ENCODE results near the gene NDUFB6. TPM values are rescaled to one million over a fixed set of nuclear protein-coding genes. Genes with fewer than 3 reads are reported as not detected.

Gene NDUFB6
- total and polyA plus RNA-seq, 7 experiments from 2014 or later, result 10.4 to 75.9 (median 14.6) TPM

GRCh38 chr9:32574858-32575257 is 1.9 kb upstream of the NDUFB6 start:
- DNase-seq (no peak), ATAC-seq (no peak)
- H3K9me3 ChIP-seq (ENCODE audit: control insufficient read depth in 2 of 3, low read length in 3 of 3), result no peaks in the 10 kb centered on the region
- no peaks in the 10 kb centered on the region for H3K36me3 ChIP-seq (ENCODE audit: control insufficient read depth in 2 of 3, insufficient read depth in 3 of 3, low read length in 3 of 3)
- Mint-ChIP-seq H3K36me3 (peaks cover 0 to 5% (median 2%) of the 10 kb centered on the region in 5 donors), H3K27me3 (peaks cover 0 to 26% (median 3%) of the 10 kb centered on the region in 5 donors), H3K27ac (peak overlapping the region in 2 of 9 donors; percentile 22 to 49), H3K9me3 (no peaks in the 10 kb centered on the region), H3K4me1 (peaks cover 15 to 35% (median 26%) of the 10 kb centered on the region in 7 donors), H3K4me3 (no peak overlapping the region)
- ChIA-PET POLR2A (interaction anchor here (3.2 kb wide), 1 partner anchor 191 kb away, joined by 16 read pairs; the partner anchor contains the start of gene ACO1), CTCF (interaction anchor here (3.4 to 11.8 kb wide), 3 partner anchors 23 to 197 kb away, joined by 14 to 261 read pairs (median 48); partner anchors contain the start of genes RIGI, SMIM27 and TOPORS)
- H3K27me3 ChIP-seq (ENCODE audit: control insufficient read depth in 2 of 2, insufficient read depth in 2 of 2, low read length in 2 of 2), result no peaks in the 10 kb centered on the region
- H3K27ac ChIP-seq (ENCODE audit: low read depth, low read length), result no peak overlapping the region
- peaks cover 14 to 20% of the 10 kb centered on the region in 2 donors for H3K4me1 ChIP-seq (ENCODE audit: control insufficient read depth in 2 of 2, insufficient read depth in 2 of 2, low read length in 2 of 2)
- intact Hi-C loops (cut with micrococcal nuclease), result loop anchor here in 1 of 2 donors (5.0 to 10.0 kb wide), 3 partner anchors 502 to 1310 kb away; partner anchors contain the start of genes B4GALT1 and SMU1
- H3K4me3 ChIP-seq (ENCODE audit: low read length), result no peak overlapping the region

- POLR2A ChIA-PET, result interaction anchor here (0.7 to 3.2 kb wide), 7 partner anchors 17 to 690 kb away, joined by 3 to 19 read pairs (median 9); partner anchors contain the start of genes ACO1, BAG1 and RIGI
These were observed 862 bp upstream of the NDUFB6 start for GRCh38 chr9:32573821-32574220.

DNA sequence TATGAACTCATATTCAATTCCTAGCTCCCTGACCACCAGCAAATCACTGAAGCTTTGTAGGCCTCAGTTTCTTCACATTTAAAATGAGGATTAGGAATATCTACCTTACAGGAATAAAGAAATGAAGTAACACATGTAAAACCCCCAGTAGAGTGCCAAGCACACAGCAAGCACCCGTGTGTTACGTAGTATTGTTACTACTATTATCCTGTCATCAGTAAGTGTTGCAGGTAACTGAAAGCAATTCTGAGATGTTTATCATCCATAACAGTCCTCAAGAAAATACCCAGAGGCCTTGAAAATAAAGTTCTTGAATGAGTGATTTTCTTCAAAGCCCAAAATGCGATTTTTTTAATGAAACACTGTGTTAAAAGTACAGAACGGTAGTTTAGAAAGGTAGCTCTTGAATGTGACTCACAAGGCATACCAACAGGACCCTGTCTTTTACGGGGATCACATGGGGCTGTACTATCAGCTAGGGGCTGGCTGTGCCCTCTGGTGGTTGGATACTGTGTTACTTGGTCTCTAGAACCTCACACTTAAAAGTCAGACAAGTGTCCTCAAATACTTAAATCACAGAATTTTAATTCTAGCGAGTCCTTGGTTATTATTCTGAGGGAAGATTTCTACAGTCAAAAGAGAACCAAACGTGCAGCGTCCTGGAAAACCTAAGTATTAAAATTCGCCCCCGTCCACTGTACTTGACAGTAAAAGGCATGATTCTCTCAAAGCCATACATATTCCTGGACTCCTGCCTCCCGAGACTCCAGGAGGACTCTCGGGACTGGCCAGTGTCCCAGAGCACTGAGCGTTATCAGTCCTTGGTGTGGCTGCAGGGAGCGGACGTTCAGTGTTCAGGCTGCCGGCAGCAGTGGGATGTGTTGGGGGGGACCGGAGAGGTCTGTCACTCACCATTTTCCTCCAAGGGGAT is 725 bp downstream of the NDUFB6 start:
- no peaks in the 10 kb centered on the region for H3K27me3 ChIP-seq (ENCODE audit: control insufficient read depth in 2 of 2, insufficient read depth in 2 of 2, low read length in 2 of 2)
- peak overlapping the region; percentile 86 for H3K27ac ChIP-seq (ENCODE audit: low read depth, low read length)
- ChIA-PET CTCF (interaction anchor here (0.6 to 11.8 kb wide), 10 partner anchors 9 to 194 kb away, joined by 3 to 261 read pairs (median 7); partner anchors contain the start of genes RIGI, SMIM27 and TOPORS), POLR2A (interaction anchor here (0.9 to 3.2 kb wide), 13 partner anchors 9 to 194 kb away, joined by 3 to 19 read pairs (median 4); partner anchors contain the start of genes ACO1, RIGI, SMIM27 and TOPORS)
- Mint-ChIP-seq H3K4me1 (peaks cover 18 to 43% (median 30%) of the 10 kb centered on the region in 7 donors), H3K36me3 (peaks cover 4 to 21% (median 10%) of the 10 kb centered on the region in 5 donors), H3K9me3 (no peaks in the 10 kb centered on the region), H3K27ac (peak overlapping the region; percentile 93 to 99 (median 99)), H3K27me3 (peaks cover 0 to 10% (median 0%) of the 10 kb centered on the region in 5 donors), H3K4me3 (peak overlapping the region; percentile 98 to 100 (median 99))
- H3K36me3 ChIP-seq (ENCODE audit: control insufficient read depth in 2 of 3, insufficient read depth in 3 of 3, low read length in 3 of 3), result peaks cover 0 to 10% (median 0%) of the 10 kb centered on the region in 3 experiments
- DNase-seq, result peak; percentile 33 to 85 (median 77)
- peak; percentile 92 for ATAC-seq
- H3K4me1 ChIP-seq (ENCODE audit: control insufficient read depth in 2 of 2, insufficient read depth in 2 of 2, low read length in 2 of 2), result peaks cover 14 to 22% of the 10 kb centered on the region in 2 donors
- intact Hi-C loops (cut with micrococcal nuclease), result loop anchor here (1.0 to 10.0 kb wide), 6 partner anchors 20 to 1307 kb away; partner anchors contain the start of genes SMIM27 (in 2 of the 2), TOPORS (in 2 of the 2), B4GALT1 (in 1 of the 2) and SMU1 (in 1 of the 2)
- no peaks in the 10 kb centered on the region for H3K9me3 ChIP-seq (ENCODE audit: control insufficient read depth in 2 of 3, low read length in 3 of 3)
- peak overlapping the region; percentile 92 for H3K4me3 ChIP-seq (ENCODE audit: low read length)

More at GRCh38 chr9:32573821-32574220, 862 bp upstream of the NDUFB6 start:
- DNase-seq, result no peak
- Mint-ChIP-seq H3K4me1 (peaks cover 18 to 38% (median 26%) of the 10 kb centered on the region in 7 donors), H3K27me3 (peaks cover 0 to 20% (median 0%) of the 10 kb centered on the region in 5 donors), H3K9me3 (no peaks in the 10 kb centered on the region), H3K27ac (peak overlapping the region; percentile 93 to 99 (median 99)), H3K4me3 (peak overlapping the region; percentile 98 to 100 (median 99)), H3K36me3 (peaks cover 0 to 9% (median 3%) of the 10 kb centered on the region in 5 donors)
- Histone ChIP-seq H3K4me3 (ENCODE audit: low read length) (peak overlapping the region; percentile 92), H3K9me3 (ENCODE audit: control insufficient read depth in 2 of 3, low read length in 3 of 3) (no peaks in the 10 kb centered on the region), H3K27me3 (ENCODE audit: control insufficient read depth in 2 of 2, insufficient read depth in 2 of 2, low read length in 2 of 2) (no peaks in the 10 kb centered on the region), H3K36me3 (ENCODE audit: control insufficient read depth in 2 of 3, insufficient read depth in 3 of 3, low read length in 3 of 3) (peaks cover 0 to 4% (median 0%) of the 10 kb centered on the region in 3 experiments), H3K4me1 (ENCODE audit: control insufficient read depth in 2 of 2, insufficient read depth in 2 of 2, low read length in 2 of 2) (peaks cover 14 to 22% of the 10 kb centered on the region in 2 donors), H3K27ac (ENCODE audit: low read depth, low read length) (peak overlapping the region; percentile 86)
- ATAC-seq, result no peak
- intact Hi-C loops (cut with micrococcal nuclease), result loop anchor here (1.0 to 10.0 kb wide), 8 partner anchors 7 to 1309 kb away; partner anchors contain the start of genes ACO1 (in 2 of the 2), APTX (in 2 of the 2), DNAJA1 (in 2 of the 2) and RIGI (in 2 of the 2)
- CTCF ChIA-PET, result interaction anchor here (0.7 to 11.8 kb wide), 5 partner anchors 8 to 196 kb away, joined by 3 to 261 read pairs (median 14); partner anchors contain the start of genes RIGI, SMIM27 and TOPORS

- Mint-ChIP-seq H3K27me3 (peaks cover 0 to 2% (median 0%) of the 10 kb centered on the region in 5 donors), H3K9me3 (no peaks in the 10 kb centered on the region), H3K27ac (peak overlapping the region in 7 of 9 donors; percentile 0 to 73 (median 8)), H3K4me3 (peak overlapping the region in 1 of 10 donors; percentile 38), H3K4me1 (peaks cover 19 to 48% (median 35%) of the 10 kb centered on the region in 7 donors), H3K36me3 (peaks cover 4 to 34% (median 16%) of the 10 kb centered on the region in 5 donors)
- no peak overlapping the region for H3K4me3 ChIP-seq (ENCODE audit: low read length)
- DNase-seq (no peak), ATAC-seq (no peak)
- H3K4me1 ChIP-seq (ENCODE audit: control insufficient read depth in 2 of 2, insufficient read depth in 2 of 2, low read length in 2 of 2), result peaks cover 14 to 22% of the 10 kb centered on the region in 2 donors
- H3K27ac ChIP-seq (ENCODE audit: low read depth, low read length), result no peak overlapping the region
- no peaks in the 10 kb centered on the region for H3K27me3 ChIP-seq (ENCODE audit: control insufficient read depth in 2 of 2, insufficient read depth in 2 of 2, low read length in 2 of 2)
- CTCF ChIA-PET, result no interaction called here
- intact Hi-C loops (cut with micrococcal nuclease), result loop anchor here in 1 of 2 donors (5.0 to 10.0 kb wide), 3 partner anchors 507 to 1305 kb away; partner anchors contain the start of genes B4GALT1 and SMU1
- peaks cover 0 to 29% (median 4%) of the 10 kb centered on the region in 3 experiments for H3K36me3 ChIP-seq (ENCODE audit: control insufficient read depth in 2 of 3, insufficient read depth in 3 of 3, low read length in 3 of 3)
- POLR2A ChIA-PET, result no interaction called here
- no peaks in the 10 kb centered on the region for H3K9me3 ChIP-seq (ENCODE audit: control insufficient read depth in 2 of 3, low read length in 3 of 3)
These were observed 2.7 kb downstream of the NDUFB6 start for GRCh38 chr9:32570262-32570661.

DNA sequence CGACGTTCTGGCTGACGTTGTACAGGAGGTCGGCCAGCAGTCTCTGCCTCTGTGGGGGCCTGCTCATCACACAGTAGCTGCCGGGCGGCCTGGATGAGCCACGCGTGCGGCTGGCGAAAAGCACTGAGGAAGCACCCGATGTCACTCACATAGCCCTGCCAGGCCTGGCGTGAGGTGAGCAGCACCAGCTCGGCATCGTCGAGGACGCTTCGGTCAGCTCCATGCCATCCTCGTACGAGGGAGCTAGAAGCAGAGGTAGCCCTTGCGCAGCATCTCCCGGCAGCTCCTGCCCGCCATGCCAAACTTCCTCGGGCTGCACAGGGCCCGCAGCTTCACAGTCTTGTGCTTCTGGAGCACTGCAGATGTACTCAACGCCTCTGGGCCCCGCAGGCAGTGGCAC is 6.2 kb downstream of the NDUFB6 start:
- H3K36me3 Mint-ChIP-seq, result peaks cover 4 to 41% (median 21%) of the 10 kb centered on the region in 5 donors
- ATAC-seq (no peak), DNase-seq (no peak)
- intact Hi-C loops (cut with micrococcal nuclease), result no loop called here
- Histone ChIP-seq H3K9me3 (ENCODE audit: control insufficient read depth in 2 of 3, low read length in 3 of 3) (no peaks in the 10 kb centered on the region), H3K27ac (ENCODE audit: low read depth, low read length) (no peak overlapping the region), H3K4me3 (ENCODE audit: low read length) (no peak overlapping the region), H3K27me3 (ENCODE audit: control insufficient read depth in 2 of 2, insufficient read depth in 2 of 2, low read length in 2 of 2) (no peaks in the 10 kb centered on the region), H3K4me1 (ENCODE audit: control insufficient read depth in 2 of 2, insufficient read depth in 2 of 2, low read length in 2 of 2) (peaks cover 7 to 12% of the 10 kb centered on the region in 2 donors), H3K36me3 (ENCODE audit: control insufficient read depth in 2 of 3, insufficient read depth in 3 of 3, low read length in 3 of 3) (peaks cover 0 to 41% (median 9%) of the 10 kb centered on the region in 3 experiments)
- ChIA-PET POLR2A (interaction anchor here (1.0 kb wide), 1 partner anchor 16 kb away, joined by 3 read pairs; no protein-coding TSS in a partner anchor), CTCF (interaction anchor here (1.9 kb wide), 1 partner anchor 188 kb away, joined by 4 read pairs; no protein-coding TSS in a partner anchor)
- H3K4me3 Mint-ChIP-seq, result no peak overlapping the region
- H3K27me3 Mint-ChIP-seq, result no peaks in the 10 kb centered on the region
- no peak overlapping the region for H3K27ac Mint-ChIP-seq
- peaks cover 13 to 54% (median 35%) of the 10 kb centered on the region in 7 donors for H3K4me1 Mint-ChIP-seq
- peaks cover 0 to 3% (median 0%) of the 10 kb centered on the region in 11 donors for H3K9me3 Mint-ChIP-seq

Measured in naive thymus-derived CD4-positive, alpha-beta T cell (primary cell).